H54 (cell line): ENCODE results near the gene SLC6A4.

Experiments used
- DNase-seq: peaks from one replicate; pipeline ENCODE4 v3.0.0; 2011; ENCODE audit warnings: low spot score, mixed read lengths; ENCODE audit not compliant: insufficient read length
- FAIRE-seq: peaks from 3 replicates; lab custom pipeline; 2011; peaks lifted over from hg19 to GRCh38; lab: Jason Lieb, UNC
- POLR2A ChIP-seq: IDR thresholded peaks from 2 replicates; pipeline ENCODE4 v1.6.1; 2011; ENCODE audit warnings: low read depth, mild to moderate bottlenecking, low read length

SLC6A4 gene

DNA sequence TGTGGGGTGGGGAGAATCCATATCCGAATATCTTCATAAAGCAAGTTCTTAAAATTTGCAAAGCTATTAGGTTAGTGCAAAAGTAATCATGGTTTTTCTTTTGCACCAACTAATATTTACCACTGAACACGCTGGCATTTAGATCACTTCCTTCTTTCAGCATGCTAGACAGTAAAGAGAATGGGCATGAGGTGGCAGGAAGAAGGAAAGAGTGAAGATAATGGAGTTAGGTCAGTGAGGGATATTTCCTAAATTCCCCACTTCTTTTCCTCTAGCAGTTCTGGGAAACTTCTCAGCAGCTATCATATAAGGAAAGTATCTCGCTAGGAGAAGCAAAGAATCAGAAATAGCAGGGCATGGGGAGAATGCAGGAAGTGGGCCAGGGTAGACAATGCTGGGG, 39.0 kb downstream of the SLC6A4 start:
- FAIRE-seq (no peak), DNase-seq (no peak)
- TF ChIP-seq POLR2A: no peak

DNA sequence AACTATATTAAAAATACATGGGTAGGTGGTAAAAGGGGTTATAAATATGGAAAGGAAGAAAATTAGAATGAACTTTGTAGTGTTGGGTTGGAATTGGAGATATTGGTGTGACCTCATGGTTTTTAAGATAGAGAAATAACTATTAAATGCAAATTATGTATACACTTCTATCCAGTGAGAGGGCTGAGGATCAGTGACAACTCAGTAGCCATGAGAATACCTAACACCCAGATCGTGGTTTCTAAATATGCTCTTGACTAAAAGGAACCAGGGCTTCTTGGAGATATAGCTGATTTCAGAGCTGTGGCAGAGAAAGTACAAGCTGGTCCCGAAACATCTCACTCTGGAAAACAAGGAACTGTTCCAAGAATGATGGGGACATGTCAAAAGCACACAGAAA, 44.4 kb downstream of the SLC6A4 start:
- DNase-seq: no peak
- TF ChIP-seq POLR2A: no peak
- no peak for FAIRE-seq

DNA sequence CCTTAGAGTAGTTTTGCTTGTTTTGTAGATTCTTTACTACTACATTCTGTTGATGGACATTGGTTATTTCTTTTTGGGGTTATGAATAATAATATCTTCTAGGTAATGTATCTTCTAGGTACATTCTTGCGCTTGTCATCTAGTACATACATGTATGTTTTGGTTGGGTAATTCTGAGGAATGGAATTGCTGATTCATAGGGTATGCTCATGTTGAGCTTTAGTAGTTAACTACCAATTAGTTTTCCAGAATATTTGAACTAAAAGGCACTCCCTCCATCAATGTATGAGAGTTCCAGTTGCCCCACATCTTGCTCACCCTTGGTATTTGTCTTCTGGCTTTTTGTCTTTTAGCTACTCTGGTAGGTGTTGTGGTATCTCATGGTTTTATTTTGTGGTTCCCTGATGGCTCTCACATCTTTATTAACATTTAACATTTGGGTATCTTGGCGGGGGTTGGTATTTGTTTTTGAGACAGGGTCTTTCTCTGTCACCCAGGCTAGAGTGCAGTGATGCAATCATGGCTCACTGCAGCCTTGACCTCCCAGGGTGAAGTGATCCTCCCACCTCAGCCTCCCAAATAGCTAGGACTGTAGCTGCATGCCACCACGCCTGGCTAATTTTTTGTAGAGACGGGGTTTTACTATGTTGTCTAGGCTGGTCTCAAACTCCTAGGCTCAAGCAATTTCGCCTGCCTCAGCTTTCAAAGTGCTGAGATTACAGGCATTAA, 47.1 kb downstream of the SLC6A4 start:
- FAIRE-seq (no peak), DNase-seq (no peak)
- TF ChIP-seq POLR2A: no peak

DNA sequence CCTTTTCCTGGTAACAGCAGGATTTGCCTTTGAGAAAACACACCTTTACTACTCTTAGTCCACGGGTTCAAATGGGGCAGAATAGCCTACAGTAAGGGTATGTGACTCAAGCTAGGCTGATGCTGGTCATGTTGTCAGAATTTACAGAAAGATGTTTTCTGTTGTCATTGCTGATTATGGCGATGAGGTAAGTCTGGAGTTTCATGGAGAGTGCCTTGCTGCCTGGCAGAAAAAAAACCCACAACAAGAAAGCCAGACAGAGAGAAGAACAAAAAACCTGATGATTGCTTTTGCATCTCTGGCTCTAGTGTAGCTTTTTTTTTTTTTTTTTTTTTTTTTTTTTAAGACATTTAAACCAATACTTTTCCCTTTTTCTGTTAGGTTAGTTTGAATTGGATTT, 47.9 kb downstream of the SLC6A4 start:
- no peak for TF ChIP-seq POLR2A
- no peak for DNase-seq
- FAIRE-seq: no peak

DNA sequence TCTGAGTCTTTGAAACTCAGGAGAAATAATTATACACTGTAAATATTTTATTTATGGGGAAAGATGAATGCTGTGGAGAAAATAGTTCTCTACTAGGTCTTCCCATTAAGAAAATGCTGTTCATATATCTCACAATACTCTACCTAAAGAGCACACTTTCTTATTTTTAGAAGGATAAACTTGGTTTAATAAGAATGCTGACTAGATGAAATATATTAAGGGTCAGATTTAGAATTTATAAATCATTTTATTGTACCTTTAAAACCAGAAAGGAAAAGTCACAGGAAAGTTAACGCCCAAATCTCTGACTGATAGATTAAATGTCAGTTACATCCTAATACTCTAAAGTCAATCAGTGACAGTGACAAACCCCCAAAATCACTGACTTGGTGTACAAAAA, 48.7 kb downstream of the SLC6A4 start:
- DNase-seq (no peak), FAIRE-seq (no peak)
- no peak for TF ChIP-seq POLR2A

DNA sequence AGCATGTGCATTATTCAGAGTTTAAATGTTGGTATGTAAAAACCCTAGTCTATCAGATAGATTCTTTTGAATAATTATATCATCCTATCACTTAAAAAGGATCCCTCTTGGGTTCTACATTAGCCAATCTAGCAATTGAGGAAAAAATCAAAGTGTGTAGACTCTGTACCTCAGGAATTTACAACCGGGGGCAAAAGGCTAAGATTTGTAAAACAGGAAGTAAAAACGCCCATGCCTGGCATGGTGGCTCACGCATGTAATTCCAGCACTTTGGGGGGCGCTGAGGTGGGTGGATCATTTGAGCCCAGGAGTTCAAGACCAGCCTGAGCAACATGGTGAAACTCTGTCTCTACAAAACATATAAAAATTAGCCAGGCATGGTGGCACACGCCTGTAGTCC, 58.6 kb downstream of the SLC6A4 start:
- no peak for TF ChIP-seq POLR2A
- no peak for FAIRE-seq
- DNase-seq: no peak

DNA sequence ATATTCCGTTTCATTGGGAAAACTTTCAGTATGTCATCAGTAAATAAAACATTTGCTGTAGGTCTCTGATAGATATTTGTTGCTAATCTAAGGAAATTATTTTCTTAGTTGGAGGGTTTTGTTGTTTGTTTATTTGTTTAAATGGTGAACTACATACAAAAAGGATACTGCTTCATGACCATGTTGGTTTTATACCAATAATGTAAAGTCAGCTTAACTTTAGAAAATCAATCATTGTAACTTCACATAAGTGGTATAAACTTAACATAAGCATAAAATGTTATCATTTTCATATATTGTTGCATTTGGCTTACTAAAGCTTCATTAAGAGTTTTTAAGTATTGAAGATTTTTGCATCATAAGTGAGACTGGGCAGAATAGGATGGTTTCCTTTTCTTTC, 60.9 kb downstream of the SLC6A4 start:
- TF ChIP-seq POLR2A: no peak
- DNase-seq (no peak), FAIRE-seq (no peak)

DNA sequence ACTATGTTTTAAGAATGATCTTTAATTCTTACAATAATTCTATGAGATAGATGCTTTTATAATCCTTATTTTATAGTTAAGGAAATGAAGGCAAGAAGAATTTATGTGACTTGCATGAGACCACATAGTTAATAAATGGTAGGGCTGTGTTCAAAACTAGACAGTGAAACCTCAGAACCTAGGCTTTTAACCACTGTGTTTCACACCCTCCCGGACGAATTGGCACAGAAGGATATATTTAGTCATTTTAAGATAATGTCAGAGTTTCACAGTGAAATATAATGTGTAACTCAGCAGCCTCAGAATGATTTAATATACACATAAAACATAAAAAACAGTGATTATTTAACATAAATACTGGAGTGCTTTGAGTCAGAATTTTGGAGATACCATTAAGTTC, 61.8 kb downstream of the SLC6A4 start:
- no peak for DNase-seq
- TF ChIP-seq POLR2A: no peak
- no peak for FAIRE-seq

DNA sequence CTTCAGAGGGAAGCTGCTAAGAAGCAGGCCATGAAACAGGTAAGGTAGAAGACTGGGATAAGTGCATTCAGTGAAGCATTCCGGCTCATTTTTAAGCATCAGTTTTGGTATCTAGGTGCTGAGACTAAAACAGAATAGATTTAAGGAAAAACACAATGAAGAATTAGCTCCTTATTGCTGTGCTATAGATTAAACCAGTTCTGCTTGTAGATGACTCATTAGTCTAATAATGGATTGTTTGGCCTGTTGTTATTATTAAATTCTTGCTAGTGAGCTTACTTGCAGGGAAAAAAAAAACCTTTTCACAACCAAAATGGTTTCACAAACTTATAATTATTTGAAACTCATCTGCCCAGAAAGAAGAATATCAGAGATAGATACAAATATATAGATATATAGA, 62.9 kb downstream of the SLC6A4 start:
- FAIRE-seq: no peak

DNA sequence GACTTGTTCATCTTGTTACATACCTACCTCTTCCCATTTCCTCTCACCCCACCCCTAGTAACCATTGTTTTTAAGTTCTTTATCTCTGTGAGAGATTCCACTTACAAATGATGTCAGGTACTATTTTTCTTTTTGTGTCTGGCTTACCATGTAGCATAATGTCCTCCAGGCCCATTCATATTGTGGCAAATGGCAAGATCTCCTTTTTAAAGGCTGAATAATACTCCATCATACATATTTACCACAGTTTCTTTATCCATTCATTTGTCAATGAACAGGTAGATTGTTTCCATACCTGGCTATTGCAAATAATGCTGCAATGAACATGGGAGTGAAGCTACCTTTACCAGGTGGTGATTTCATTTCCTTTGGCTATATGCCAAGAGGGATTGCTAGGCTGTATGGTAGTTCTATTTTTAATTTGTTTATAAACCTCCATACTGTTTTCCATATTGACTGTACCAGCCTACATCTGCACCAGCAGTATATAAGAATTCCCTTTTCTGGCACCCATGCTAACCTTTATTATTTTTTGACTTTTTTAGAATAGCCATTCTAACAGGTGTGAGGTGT, 65.0 kb downstream of the SLC6A4 start:
- DNase-seq (no peak), FAIRE-seq (no peak)
- TF ChIP-seq POLR2A: no peak

More for the DNA sequence above, 62.9 kb downstream of the SLC6A4 start:
- no peak for TF ChIP-seq POLR2A
- DNase-seq: no peak

DNA sequence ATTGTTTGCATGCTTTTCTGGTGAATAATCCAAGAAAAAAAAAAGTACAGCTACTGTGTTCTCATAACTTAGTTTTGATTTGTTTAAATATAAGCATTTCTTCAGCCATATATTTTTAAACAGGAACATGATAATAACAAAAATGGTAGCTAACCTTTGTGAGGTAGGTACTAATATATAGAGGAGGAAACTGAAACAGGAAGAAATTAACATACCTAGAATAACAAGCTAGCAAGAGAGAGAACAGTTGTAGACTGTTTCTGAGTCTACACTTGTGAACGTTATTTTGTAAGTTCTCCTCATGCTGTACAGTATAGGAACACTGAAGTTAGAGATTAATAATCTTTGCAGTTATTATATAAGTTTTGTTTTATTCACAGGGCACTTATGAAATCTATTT, 69.5 kb downstream of the SLC6A4 start:
- no peak for TF ChIP-seq POLR2A
- DNase-seq (no peak), FAIRE-seq (no peak)

DNA sequence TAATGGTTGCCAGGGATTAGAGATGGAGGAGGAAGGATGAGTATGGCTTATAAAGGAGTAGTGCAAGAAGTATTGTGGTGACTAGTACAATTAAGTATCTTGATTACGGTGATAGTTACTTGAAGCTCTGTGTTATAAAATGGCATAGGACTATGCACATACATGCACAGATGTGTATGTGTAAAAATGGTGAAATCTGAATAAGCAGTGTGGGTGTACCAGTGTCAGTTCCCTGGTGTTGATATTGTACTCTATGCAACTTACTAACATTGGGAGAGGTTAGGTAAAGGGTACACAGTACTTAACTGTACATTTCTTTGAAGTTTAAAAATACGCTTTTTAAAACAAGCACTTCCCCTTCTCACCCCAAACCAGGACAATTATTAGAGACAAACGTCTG, 70.3 kb downstream of the SLC6A4 start:
- FAIRE-seq (no peak), DNase-seq (no peak)
- TF ChIP-seq POLR2A: no peak

DNA sequence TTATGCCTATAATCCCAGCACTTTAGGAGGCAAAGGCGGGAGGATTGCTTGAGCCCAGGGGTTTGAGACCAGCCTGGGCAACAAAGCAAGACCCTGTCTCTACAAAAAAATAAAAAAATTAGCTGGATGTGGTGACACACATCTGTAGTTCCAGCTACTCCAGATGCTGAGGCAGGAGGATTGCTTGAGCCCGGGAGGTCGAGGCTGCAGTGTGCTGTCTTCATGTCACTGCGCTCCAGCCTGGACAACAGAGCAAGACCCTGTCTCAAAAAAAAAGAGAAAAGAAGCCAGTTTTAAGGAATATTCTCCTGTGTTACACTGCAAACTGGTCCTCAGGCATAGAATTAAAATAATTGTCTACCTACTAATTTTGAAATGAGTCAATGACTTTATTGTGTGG, 71.0 kb downstream of the SLC6A4 start:
- no peak for TF ChIP-seq POLR2A
- DNase-seq (no peak), FAIRE-seq (no peak)

DNA sequence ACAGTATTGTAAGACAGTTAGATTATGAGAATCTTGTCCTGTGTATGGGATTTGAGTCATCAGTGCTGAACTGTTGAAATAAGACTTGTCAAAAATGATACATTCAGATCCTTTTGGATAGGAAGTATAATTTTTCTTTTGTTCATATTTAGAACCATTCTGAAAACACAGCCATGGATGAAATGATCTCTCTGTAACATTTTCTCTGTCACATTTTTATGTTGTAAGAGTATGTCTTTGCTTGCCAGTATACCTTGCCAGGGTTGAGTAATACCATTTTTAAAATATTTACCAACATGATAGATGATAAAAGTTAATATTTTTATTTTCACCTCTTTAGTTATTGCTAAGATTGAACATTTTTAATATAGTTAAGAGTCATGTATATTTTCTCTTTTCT, 73.9 kb downstream of the SLC6A4 start:
- no peak for TF ChIP-seq POLR2A
- no peak for FAIRE-seq

More for the DNA sequence above, 73.9 kb downstream of the SLC6A4 start:
- no peak for DNase-seq
